BJ (cell line): ENCODE data around the gene PDZRN3. TPM values are rescaled to one million over a fixed set of nuclear protein-coding genes. Genes with fewer than 3 reads are reported as not detected.

Source experiments
- CTCF ChIA-PET: fragments of 350-600 bp; formaldehyde crosslinking; extraction: SDS; loops from one replicate; lab custom pipeline; 2021; ENCODE audit warnings: antibody characterized with exemption, inconsistent platforms; lab: Yijun Ruan, JAX
- POLR2A ChIA-PET: fragments of 300-600 bp; sonication (Branson Sonifier 250); formaldehyde crosslinking; extraction: SDS; loops from one replicate; lab custom pipeline; 2021; ENCODE audit warnings: antibody characterized with exemption; lab: Charles Lee
- DNase-seq: peaks from one replicate; pipeline ENCODE4 v3.0.0-alpha.2; 2011; ENCODE audit warnings: low read depth
- H3K27me3 ChIP-seq: 2 replicates; pipeline ENCODE4 v1.6.0; 2011; ENCODE audit warnings: low read length; ENCODE audit not compliant: control insufficient read depth, insufficient read depth
- H3K36me3 ChIP-seq: 2 replicates; pipeline ENCODE4 v1.5.1; 2011; ENCODE audit warnings: low read length; ENCODE audit not compliant: control insufficient read depth, insufficient read depth
- H3K4me3 ChIP-seq: 2 replicates; pipeline ENCODE4 v1.5.1; 2011; ENCODE audit warnings: low read depth, mild to moderate bottlenecking, control low read depth, low read length
- polyA plus RNA-seq: library from polyadenylated mRNA; depleted of rRNA; stranded (reverse); fragments of >200 nt; gene quantifications from 2 replicates; pipeline ENCODE4 v1.2.3, GENCODE V29; 2011
- TF ChIP-seq, protein P1 (sequence below): IDR thresholded peaks from 2 replicates; pipeline ENCODE4 v1.5.1; 2011; ENCODE audit warnings: low read depth, mild to moderate bottlenecking, control low read depth, inconsistent platforms, low read length, moderate library complexity; ENCODE audit not compliant: insufficient read depth

The PDZRN3 gene
- polyA plus RNA-seq, 1 experiment: 4.9 TPM

DNA sequence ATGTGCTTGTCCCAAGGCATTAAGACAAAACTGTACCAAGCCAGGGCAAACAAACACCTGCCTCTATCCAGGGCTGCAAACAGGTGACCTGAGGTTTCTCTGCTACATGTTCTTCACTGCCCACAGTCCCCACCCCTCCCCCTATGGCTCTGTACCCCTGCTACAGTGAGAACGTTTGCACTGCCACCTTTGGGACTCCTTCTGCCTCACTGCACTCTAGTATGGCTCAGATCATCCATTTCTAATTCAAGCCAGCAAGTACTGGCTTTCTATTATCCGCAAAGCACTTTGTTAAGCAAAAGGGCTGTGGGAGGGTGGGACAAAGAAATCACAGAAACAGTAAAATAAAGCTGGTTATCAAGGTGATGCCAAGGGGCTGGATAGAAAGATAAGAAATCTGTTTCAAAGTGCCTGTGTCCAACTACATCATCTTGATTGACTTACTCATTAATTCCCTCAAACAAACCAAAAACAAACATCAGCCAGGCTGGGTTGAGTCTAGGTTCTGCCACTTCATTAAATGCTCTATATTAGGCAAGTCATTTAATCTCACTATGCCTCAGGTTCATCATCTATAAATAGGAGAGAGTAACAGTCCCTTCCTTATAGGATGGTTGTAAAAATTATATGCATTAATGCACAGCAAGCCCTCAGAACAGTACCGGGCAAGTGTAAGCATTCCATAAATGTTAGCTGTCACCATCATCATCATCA lies 95.3 kb downstream of the PDZRN3 start:
- DNase-seq: no peak
- TF ChIP-seq, protein P1, sequence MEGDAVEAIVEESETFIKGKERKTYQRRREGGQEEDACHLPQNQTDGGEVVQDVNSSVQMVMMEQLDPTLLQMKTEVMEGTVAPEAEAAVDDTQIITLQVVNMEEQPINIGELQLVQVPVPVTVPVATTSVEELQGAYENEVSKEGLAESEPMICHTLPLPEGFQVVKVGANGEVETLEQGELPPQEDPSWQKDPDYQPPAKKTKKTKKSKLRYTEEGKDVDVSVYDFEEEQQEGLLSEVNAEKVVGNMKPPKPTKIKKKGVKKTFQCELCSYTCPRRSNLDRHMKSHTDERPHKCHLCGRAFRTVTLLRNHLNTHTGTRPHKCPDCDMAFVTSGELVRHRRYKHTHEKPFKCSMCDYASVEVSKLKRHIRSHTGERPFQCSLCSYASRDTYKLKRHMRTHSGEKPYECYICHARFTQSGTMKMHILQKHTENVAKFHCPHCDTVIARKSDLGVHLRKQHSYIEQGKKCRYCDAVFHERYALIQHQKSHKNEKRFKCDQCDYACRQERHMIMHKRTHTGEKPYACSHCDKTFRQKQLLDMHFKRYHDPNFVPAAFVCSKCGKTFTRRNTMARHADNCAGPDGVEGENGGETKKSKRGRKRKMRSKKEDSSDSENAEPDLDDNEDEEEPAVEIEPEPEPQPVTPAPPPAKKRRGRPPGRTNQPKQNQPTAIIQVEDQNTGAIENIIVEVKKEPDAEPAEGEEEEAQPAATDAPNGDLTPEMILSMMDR: no peak
- CTCF ChIA-PET: interaction anchor here (0.9 kb wide), 1 partner anchor 17 kb away, joined by 3 read pairs; no protein-coding TSS in a partner anchor

DNA sequence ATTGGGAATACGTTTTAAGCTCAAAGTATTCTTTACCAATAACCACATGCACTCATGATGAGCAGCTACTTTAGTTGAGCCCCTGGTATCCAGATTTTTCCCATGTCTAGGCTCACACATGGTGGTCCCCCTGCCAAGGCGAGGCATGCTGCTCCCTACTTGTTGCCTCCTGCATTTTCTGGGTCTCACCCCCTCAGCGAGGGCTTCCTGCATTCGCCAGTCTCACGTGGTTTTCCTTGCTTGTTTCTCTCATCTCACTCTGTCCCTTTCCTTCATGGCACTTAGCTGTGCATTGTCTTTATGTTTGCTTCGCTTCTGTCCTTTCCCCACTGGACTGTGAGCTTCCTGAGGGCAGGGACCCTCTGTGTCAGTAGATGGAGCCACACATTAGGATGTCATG lies 99.2 kb downstream of the PDZRN3 start:
- Histone ChIP-seq H3K4me3 (no peak overlapping the region), H3K36me3 (no peaks in the 10 kb centered on the region), H3K27me3 (no peaks in the 10 kb centered on the region)
- ChIA-PET CTCF (interaction anchor here (1.6 to 1.8 kb wide), 2 partner anchors 18 to 93 kb away, joined by 3 to 6 read pairs; no protein-coding TSS in a partner anchor), POLR2A (no interaction called here)
- DNase-seq: no peak
- TF ChIP-seq, protein P1: no peak

More for the DNA sequence above, 95.3 kb downstream of the PDZRN3 start:
- no peaks in the 10 kb centered on the region for H3K36me3 ChIP-seq
- POLR2A ChIA-PET: no interaction called here
- no peaks in the 10 kb centered on the region for H3K27me3 ChIP-seq
- no peak overlapping the region for H3K4me3 ChIP-seq

DNA sequence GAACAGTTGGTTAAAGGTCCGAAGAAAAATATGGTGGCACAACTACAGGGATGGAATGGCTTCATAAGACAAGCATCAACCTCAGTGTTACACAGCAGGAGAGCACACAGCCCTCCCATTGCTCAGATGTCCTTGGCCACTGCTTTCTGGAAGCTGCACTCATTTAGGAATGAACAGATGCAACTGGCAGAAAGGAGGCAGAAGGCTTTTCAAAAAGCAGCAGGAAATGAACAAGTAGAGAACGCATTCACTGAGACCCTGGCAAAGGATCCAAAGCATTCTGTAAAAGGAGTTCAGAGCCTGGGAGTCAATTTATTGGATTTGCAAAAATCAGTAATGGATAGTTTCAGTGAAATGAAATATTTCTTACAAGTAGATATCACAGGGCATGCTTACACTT lies 101.1 kb downstream of the PDZRN3 start:
- no peaks in the 10 kb centered on the region for H3K36me3 ChIP-seq
- CTCF ChIA-PET: interaction anchor here (1.0 kb wide), 1 partner anchor 15 kb away, joined by 3 read pairs; no protein-coding TSS in a partner anchor

DNA sequence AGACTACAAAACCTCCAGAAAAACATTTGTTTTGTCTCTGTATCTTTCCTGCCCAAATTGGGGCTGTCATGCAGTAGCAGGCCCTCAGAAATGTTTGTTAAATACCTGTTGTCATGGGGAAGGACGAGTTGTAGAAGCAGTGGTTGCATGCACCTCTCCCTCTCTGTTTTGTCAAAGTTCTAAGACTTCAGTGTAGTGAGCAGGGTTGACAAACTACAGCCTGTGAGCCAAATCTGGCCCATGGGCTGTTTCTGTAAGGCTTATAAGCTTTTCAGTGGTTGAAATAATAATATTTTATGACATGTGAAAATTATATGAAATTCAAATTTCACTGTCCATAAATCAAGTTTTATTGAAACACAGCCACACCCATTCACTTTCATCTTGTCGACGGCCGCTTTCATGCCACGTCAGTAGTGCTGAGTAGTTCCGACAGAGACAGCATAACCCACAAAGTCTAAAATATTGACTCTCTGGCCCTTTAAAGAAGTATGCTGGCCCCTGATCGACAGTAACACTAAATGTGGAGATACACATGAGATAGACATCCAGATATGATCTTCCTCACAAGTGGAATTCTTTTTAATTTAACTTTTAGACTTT lies 102.9 kb downstream of the PDZRN3 start:
- CTCF ChIA-PET: interaction anchor here (2.0 to 3.4 kb wide), 2 partner anchors 14 to 19 kb away, joined by 4 to 16 read pairs; no protein-coding TSS in a partner anchor

More for the DNA sequence above, 101.1 kb downstream of the PDZRN3 start:
- DNase-seq: no peak
- no peak overlapping the region for H3K4me3 ChIP-seq
- H3K27me3 ChIP-seq: no peaks in the 10 kb centered on the region
- TF ChIP-seq, protein P1: no peak
- POLR2A ChIA-PET: no interaction called here

More for the DNA sequence above, 102.9 kb downstream of the PDZRN3 start:
- DNase-seq: no peak
- TF ChIP-seq, protein P1: no peak
- Histone ChIP-seq H3K27me3 (no peaks in the 10 kb centered on the region), H3K36me3 (no peaks in the 10 kb centered on the region), H3K4me3 (no peak overlapping the region)
- POLR2A ChIA-PET: no interaction called here
